Esophagus muscularis mucosa (tissue), 3 donors: Measurements from ENCODE around the gene STOML1.

Experiments
- POLR2A ChIP-seq: fragments of 450-650 bp; IDR thresholded peaks from one replicate; pipeline ENCODE4 v1.6.1; 2017; ENCODE audit warnings: antibody characterized with exemption, moderate library complexity, mild to moderate bottlenecking, low read depth
- TF ChIP-seq, protein P1 (sequence below), 3 experiments: fragments of 200-600 bp in 2 of 3; fragments of 450-650 bp in 1 of 3; sonication (generic) in 2 of 3; IDR thresholded peaks; one replicate each; pipeline ENCODE4 v1.5.1; 2017 to 2019; ENCODE audit warnings: antibody characterized with exemption in 3 of 3, mild to moderate bottlenecking in 2 of 3, moderate library complexity in 1 of 3

GRCh38 chr15:74032046-74032445 is 40.0 kb upstream of the STOML1 start:
- TF ChIP-seq POLR2A, result no peak
- TF ChIP-seq, protein P1, sequence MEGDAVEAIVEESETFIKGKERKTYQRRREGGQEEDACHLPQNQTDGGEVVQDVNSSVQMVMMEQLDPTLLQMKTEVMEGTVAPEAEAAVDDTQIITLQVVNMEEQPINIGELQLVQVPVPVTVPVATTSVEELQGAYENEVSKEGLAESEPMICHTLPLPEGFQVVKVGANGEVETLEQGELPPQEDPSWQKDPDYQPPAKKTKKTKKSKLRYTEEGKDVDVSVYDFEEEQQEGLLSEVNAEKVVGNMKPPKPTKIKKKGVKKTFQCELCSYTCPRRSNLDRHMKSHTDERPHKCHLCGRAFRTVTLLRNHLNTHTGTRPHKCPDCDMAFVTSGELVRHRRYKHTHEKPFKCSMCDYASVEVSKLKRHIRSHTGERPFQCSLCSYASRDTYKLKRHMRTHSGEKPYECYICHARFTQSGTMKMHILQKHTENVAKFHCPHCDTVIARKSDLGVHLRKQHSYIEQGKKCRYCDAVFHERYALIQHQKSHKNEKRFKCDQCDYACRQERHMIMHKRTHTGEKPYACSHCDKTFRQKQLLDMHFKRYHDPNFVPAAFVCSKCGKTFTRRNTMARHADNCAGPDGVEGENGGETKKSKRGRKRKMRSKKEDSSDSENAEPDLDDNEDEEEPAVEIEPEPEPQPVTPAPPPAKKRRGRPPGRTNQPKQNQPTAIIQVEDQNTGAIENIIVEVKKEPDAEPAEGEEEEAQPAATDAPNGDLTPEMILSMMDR (IDR thresholded peaks at IDR 0.05), result no peak
